ENCODE results near the gene TMEM266.

GRCh38 chr15:76109046-76109445, 49.3 kb downstream of the TMEM266 start:
- TF ChIP-seq CTCF (IDR thresholded peaks at IDR 0.05) = no peak
- no peak for TF ChIP-seq POLR2A (IDR thresholded peaks at IDR 0.05)
- TF ChIP-seq EP300 (IDR thresholded peaks at IDR 0.05) = no peak
- no peak for TF ChIP-seq POLR2AphosphoS5 (IDR thresholded peaks at IDR 0.05)

All from upper lobe of left lung (tissue), 4 donors.